Stimulated activated CD8-positive, alpha-beta memory T cell treated with anti-CD3 and anti-CD28 coated beads, Interleukin-4, amount 100 ng/mL, for 1 hour (primary cell): ENCODE measurements around the gene PRKX.
"Not testable (repeated sequence)": the region's sequence is repeated elsewhere in the genome, so short reads cannot be mapped to it uniquely, and the experiment has no call there.

Experiments
- DNase-seq, 2 donors: peaks; one replicate each; pipeline ENCODE4 v3.0.0-alpha.2; 2020; ENCODE audit warnings: low read depth in 2 of 2, low spot score in 1 of 2

PRKX gene

DNA sequence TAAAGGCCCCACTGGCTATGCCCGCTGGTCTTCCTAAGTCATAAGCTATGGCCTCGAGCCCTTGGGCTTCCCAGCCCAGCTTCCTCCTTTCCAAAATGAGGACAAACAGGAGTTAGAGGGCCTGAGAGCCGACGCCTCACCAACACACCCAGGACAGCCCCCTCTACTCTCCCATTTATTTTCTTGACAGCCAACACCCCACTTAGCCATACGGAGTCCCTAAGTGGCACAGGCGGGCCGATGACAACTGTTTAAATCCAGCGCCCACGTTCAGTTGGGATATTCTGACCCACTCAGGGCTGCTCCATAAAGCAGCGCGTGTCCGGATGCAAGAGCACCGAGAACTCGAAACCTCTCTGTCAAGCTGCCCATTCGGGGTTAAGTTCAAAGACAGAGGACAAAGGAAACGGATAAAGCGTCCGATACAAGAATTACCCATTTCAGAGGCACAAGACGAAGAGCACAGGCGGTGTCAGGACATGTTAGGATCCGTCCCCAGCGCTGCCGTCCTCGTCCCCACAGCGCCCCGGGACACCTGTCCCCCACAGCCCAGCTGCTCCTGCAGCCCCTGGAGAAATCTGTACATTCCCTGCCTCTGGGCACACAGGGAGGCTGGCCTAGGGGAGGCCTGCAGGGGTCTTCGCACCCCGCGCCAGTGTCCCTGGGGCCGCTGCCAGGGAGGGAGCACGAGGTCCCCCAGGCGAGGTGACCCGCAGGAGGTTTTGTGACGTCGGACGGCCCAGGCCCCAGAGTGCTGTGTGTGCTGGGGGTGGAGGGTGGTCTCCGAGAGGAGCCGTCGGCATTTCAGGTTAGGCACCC lies 1.2 kb downstream of the PRKX start:
- no peak for DNase-seq

DNA sequence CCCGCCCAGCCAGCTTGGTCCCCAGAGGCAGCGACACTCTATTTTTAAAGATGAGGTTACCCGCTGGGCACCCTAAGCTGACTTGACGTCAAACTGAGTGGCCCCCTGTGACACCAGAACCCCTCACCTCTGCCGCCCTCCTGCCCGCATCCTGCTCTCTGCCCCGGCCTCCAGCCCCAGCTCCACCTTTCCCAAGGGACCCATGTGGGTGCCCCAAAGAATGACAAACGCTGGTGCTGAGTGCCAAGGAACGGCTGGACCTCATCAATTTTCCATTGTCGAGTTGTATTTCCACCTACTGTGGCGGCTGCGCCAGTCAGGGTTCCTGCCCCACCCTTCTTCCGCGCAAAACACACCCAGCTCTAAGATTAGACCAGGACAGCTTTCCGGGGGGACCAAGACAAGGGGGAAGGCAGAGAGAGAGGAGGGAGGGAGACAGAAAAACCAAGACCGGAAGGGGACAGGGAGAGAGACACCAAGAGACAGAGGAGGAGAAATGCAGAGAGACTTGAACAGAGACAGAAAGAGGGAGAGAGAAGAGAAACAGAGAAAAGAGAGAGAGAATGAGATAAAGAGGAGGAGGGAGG lies 2.0 kb downstream of the PRKX start:
- DNase-seq: peak in 1 of 2 donors; percentile 9

DNA sequence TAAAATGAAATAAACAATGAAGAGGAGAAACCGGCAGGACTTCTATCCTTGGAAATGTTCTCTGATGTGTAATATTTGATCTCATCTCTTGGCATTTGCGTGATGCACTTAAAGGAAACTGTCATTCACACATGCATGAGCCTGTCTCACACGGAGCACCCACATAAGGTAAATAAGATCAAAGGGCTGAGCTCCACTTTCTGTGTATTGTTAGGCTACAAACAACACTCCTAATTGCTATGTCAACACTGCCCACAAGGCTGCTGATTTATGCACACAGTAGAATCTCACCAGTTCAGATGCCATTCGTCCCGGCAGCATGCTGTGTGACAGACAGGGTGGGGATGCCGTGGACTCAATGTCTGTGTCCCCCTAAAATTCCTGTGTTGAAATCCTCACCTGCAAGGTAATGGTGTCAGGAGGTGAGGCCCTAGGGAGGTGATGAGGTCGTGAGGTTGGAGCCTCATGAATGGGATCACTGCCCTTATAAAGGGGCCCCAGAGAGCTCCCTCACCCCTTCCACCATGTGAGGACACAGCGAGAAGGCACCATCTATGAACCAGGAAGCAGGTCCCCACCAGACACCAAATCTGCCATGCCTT lies 5.7 kb downstream of the PRKX start:
- not testable (repeated sequence) for DNase-seq

DNA sequence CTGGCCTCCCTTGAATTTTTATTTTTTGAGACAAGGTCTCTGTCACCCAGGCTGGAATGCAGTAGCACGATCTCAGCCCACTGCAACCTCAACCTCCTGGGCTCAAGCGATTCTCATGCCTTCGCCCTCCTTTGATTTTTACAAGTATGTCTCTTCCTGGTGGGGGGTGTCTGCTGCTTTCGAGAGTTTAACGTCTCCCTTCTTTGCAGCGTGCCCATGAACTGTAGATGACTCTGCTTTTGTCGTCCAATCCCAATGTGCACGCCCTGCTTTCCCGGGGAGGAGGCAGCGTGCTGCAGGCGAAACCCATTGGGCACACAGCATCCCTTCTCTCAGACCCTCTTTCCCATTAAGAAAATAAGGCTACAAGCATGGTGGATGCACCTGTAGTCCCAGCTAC lies 7.0 kb downstream of the PRKX start:
- no peak for DNase-seq

DNA sequence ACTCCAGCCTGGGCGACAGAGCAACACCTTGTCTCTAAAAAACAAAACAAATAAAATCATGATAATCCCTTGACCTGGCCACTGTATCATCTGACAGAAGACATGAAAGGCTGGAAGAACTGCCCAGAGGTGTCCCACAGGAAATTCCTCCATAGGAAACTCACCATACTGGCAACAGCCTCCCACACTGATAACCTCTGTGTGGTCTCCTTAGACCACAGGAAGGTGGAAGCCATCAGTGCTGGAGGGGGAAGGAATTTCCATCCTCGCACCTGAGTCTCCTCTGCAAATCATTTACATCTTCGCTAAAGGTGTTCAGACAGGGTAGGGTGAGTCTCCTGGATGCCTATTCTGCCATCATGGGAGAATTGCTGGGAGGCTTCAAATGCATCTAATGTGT lies 10.2 kb downstream of the PRKX start:
- not testable (repeated sequence) for DNase-seq

DNA sequence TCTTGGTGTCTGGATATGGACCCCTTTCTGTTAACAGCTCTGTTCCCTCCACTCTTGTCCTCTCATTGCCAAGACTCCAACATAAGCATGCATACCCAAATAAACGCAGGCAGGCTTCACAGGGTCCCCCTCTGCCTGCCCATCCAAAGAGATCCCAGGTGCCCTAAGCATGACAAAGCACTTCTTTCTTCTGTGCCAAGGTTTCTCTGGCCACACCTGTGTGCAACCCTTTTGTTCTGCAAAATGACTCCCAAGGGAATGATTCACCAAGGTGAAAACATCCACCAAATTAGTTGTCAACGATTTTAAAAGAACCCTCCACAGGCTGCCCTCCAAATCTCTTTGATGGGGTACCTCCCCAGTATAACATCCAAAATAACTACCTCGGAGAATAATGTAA lies 11.4 kb downstream of the PRKX start:
- not testable (repeated sequence) for DNase-seq

DNA sequence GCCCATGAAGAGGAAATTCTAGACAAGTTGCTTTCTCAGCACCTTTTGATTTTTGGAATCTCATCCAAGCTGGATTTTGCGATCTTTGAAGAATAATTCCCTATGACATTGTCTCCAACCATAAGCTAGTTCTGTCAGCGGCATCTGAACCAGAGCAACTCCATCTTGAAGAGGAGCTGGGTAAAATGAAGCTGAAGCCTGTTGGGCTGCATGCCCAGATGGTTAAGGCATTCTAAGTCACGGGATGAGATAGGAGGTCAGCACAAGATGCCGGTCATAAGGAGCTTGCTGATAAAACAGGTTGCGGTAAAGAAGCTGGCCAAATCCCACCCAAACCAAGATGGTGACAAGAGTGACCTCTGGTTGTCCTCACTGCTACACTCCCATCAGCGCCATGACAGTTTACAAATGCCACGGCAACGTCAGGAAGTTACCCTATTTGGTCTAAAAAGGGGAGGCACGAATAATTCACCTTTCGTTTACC lies 12.0 kb downstream of the PRKX start:
- not testable (repeated sequence) for DNase-seq

DNA sequence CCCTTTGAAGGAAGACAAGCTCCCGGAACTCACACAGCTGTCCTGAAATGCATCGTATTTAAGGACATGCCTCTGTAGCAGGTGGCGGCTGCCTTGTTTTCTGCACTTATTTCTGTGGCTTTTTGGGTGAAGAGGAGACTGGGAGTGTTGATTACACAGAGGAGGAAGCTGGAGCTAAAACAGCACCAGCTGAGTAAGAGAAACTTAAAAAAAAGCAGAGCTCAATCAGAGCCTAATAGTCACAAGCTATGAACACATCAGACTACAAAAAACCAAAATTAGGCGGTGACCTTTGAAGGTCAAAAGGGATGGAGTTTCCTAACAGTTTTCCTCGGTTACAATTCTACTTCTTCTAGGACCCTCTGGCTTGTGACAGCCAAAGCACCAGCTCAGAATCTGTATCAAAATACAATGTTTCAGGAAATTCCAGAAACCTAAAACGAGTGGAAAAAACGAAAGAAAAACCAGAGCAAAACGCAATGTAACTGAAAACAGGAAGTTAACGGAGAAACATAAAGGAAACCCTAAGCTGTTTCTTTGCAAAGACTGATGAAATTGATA lies 13.5 kb downstream of the PRKX start:
- DNase-seq: no peak

DNA sequence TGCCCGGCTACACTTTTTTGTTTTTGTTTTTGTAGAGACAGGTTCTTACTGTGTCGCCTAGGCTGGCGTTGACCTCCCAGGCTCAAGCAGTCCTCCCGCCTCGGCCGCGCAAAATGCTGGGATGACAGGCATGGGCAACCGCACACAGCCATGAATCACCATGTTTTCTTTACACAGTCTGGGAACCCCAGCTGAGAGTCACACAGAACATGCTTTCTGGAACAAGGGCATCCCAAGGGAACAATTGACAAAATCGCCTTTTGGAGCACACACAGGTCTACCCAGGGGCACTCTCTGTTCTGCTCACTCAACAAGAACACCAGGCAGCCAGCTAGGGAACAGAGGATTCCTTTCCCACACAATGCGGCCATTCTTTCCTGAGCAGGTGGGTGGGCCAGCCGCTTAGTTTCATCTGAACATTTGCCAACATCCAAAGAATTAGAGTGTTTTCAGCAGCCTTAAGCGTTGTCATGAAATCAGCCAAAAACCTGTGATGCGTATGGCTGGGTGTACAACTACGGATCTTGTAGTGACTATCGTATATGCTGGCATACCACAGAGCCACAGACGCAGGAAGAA lies 15.7 kb downstream of the PRKX start:
- DNase-seq: no peak

DNA sequence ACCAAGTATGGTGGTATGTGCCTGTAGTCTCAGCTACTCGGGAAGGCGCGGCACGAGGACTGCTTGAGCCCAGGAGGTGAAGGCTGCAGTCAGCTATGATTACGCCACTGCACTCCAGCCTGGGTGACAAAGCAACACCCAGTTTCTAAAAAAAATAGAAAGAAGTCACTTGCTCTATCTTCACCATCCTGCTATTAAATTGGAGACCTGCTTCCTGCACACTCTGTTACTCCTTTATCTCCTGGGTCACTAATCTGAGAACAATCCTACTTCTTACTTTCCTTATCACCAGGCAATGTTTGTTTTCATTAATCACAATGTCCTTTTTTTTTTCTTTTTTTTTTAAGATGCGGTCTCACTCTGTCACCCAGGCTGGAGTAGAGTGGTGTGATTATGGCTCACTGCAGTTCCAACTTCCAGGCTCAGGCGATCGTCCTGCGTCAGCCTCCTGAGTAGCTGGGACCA lies 16.2 kb downstream of the PRKX start:
- no peak for DNase-seq

DNA sequence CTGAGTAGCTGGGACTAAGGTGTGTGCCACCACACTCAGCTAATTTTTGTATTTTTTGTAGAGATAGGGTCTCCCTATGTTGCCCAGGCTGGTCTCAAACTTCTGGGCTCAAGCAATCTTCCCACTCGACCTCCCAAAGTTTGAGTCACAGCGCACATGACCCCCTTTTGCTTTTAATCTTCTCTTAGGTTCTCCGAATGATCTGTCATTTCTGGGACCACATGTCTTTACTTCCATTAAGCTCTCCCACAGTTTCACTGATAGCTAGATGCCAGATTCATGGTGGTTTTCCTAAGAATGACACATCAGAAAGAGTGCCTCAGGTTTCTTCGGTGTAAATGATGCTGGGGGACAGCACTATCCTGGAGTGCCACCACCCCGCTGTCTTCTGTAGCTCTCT lies 17.9 kb downstream of the PRKX start:
- DNase-seq: no peak

DNA sequence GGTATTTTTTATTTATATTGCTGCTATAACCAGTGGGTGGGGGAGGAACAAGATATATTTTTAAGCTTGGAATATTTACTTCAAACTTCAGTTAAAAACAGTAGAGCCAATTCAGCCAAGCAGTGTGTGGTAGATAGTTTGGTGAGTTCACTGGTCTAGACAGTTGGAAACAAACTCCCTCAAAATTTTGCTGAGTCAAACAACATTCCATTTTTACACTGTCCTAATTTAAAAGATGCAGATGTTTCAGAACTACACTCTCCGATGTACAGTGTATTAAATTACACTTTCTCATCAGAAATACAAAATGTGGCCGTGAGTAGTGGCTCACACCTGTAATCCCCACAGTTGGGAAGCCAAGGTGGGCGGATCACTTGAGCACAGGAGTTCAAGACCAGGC lies 23.3 kb downstream of the PRKX start:
- no peak for DNase-seq

DNA sequence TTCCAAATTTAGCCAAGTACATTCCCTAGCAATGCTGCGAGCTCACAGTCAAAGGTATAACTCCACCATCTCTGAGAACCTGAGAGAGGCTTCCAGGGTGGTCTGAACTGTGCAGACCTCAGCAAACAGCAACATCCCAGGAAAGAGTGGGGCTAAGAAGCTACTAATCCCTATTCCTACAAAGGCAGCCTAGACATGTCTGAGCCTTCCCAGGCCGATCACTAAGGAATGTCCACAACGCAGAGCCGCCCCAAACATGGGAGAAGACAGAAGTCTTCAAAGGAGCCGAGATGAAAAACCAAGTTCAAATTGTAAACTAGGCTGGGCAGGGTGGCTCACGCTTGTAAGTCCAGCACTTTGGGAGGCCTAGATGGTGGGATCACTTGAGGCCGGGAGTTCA lies 30.2 kb downstream of the PRKX start:
- not testable (repeated sequence) for DNase-seq

DNA sequence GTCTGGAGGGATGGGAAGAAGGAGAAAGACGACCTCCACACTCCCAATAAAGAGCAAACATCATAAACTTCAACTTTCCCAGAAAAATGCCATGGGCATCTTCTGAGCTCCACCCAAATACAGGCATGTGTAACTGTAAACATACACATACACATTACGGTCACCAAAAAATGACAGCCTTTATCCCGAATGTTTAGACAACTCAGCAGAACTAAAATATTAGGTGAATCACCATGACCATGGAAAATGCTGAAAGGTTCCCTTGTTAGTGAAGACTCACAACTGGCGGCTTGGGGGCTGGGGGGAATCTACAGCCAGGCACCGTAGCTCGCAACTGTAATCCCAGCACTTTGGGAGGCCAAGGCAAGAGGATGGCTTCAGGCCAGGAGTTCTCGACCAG lies 33.0 kb downstream of the PRKX start:
- no peak for DNase-seq

DNA sequence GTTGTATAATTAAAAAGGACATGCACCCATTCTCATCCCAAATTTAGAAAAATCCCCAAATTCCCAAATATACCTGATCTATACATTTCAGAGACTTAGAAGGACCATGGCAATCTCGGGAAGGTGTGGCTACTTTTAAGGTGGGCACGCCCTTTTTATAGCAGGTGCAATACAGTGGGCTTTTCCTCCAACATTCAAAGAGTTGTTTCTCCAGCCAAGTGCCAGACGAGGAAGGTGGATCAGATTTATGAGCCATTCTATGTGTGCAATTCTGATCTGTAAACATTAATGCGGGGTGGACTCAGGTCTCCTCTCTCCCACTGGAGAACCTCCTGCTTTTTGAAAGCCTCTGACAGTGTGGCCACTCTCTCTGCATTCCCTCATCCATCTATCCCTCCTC lies 33.8 kb downstream of the PRKX start:
- no peak for DNase-seq

DNA sequence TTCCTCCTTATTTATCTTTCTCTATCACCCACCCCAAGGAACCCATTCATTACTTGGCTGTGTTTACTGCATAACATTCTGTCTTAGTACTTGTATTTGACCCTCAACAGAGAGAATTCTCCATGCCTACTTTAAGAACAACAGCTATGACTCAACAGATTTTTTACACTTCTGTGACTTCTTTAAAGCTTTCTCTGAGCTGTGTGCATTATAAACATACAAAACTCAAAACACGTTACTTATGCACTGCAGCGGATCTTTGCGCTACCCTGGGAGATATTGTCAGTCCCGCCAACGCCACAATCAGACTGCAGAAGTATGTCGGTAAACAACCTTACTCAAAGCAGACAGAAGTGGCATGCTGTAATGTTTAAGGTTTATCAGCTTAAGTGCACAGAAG lies 35.1 kb downstream of the PRKX start:
- DNase-seq: no peak

DNA sequence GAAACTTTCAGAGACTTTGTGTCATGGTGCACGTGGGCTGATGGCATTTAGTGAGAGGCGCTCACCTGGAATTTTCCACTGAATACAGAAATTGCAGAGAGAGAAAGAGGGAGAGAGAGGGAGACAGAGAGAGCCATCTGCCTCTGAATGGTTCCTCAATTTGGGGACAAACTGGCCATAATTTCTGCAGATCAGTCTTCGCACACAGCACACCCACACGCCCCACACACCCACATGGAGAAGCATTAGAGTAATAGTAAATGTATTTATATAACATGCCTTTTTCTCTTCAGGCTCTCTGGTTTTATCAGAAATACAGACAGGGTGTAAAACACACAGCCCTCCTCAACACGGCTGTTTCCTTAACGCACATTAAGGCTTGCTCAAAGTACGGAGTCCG lies 38.6 kb downstream of the PRKX start:
- no peak for DNase-seq

DNA sequence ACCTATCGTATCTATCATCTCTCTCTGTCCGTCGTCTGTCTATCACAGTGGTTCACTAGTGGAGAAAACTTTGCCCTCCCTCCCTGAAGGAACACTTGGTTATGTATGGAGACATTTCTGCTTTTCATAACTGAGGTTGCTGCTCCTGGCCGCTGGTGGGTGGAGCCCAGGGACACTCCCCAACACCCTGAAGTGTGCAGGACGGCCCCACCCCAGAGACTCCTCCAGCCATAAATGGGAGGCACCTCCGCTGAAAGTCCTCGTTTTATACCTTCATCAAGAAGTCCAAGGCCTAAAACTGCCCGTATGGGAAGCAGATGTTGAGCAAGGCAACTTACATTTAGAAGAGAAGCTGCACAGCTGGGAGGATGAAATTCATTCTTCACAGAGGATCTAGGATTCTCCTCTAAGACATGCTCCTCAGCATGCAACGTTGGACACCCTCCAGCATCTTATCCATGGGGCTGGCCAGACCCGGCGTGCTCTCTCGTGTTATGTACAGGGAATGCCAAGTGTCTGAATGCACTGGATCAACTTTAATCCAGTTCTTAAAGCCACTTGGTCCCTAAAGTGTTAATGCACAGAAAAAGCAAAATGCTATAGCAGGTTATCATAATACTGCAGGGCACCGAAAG lies 43.5 kb downstream of the PRKX start:
- DNase-seq: no peak

DNA sequence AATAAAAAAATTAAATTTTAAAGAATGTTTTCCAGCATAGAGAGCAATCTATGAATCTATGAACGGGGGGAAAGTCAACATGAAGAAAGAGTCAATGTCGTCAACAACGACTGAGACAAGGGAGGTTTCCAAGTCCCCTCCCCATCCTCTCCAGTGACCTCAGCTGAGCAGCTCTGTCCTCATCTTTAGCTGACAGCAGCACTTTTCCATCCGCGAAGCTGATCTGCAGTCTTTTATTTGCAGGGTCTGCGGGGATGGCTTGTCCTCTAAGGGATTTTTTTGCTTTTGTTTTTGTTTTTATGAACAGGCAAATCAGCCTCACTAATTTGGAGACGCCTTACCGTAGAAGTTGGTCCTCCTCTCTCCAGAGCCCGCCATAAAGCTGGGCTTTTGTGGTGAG lies 46.5 kb downstream of the PRKX start:
- DNase-seq: no peak

DNA sequence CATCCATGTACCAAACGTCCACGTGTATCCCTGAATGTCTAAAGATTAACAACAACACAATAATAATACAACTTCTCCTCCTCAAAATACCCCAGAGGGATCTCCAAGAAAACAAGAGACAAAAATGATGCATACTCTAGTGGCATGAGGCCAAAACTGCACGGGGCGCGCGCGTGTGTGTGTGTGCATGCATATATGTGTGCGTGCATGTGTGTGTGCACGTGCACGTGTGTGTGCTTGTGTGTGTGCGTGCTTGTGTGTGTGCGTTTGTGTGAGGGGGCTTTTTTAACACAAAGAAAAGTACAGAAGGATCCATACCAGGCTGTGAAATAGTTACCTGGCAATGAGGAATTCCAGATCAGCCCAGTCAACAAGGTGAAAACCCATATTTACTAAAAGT lies 48.5 kb downstream of the PRKX start:
- DNase-seq: no peak

DNA sequence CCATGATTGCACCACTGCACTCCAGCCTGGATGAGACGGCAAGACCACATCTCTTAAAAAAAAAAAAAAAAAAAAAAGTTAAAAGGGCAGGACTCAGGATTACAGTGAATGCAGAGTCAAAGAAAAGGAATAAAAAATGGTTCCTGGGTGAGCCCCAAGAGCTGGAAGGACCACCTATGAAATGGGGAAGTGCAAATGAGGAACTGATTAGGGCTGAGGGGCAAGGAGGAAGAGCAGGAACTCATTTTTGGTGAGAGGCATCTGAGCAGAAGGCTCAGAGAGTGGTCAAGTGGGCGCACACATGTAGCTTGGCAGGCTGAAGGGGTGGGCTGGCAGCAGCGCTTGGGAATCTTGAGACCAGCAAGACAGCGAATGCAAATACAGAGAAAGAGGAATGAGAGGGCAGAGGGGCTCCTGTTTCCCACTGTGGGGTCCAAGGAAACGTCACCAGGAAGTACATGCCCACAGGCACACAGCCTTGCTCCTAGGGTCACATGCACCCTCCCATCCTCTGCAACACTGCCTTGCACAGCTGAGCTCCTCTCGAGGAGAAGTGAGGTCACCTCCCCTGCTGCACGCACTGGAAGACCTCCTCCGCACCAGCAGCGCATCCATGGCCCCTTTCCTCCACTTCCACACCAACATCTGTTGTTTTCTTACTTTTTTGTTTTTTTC lies 49.7 kb downstream of the PRKX start:
- not testable (repeated sequence) for DNase-seq
